NCI-H1694 treated with DMSO at 0.1 percent for 48 hours (cell line): ENCODE measurements around the gene TMCC1.
"Not testable (repeated sequence)": the region's sequence is repeated elsewhere in the genome, so short reads cannot be mapped to it uniquely, and the experiment has no call there.

Experiments
- DNase-seq: peaks from one replicate; lab custom pipeline; 2025; lab: John Stamatoyannopoulos, UW

The TMCC1 gene

GRCh38 chr3:129893581-129894070 lies at the start of gene TMCC1:
Gene TMCC1 (minus strand): TSS chr3:129893711.
- peak; percentile 74 for DNase-seq

GRCh38 chr3:129943020-129943419 lies 49.5 kb upstream of the TMCC1 start:
- no peak for DNase-seq

GRCh38 chr3:129942296-129942695 lies 48.8 kb upstream of the TMCC1 start:
- DNase-seq: peak; percentile 44

- no peak for DNase-seq
Measured at GRCh38 chr3:129940086-129940485, 46.6 kb upstream of the TMCC1 start.

DNA sequence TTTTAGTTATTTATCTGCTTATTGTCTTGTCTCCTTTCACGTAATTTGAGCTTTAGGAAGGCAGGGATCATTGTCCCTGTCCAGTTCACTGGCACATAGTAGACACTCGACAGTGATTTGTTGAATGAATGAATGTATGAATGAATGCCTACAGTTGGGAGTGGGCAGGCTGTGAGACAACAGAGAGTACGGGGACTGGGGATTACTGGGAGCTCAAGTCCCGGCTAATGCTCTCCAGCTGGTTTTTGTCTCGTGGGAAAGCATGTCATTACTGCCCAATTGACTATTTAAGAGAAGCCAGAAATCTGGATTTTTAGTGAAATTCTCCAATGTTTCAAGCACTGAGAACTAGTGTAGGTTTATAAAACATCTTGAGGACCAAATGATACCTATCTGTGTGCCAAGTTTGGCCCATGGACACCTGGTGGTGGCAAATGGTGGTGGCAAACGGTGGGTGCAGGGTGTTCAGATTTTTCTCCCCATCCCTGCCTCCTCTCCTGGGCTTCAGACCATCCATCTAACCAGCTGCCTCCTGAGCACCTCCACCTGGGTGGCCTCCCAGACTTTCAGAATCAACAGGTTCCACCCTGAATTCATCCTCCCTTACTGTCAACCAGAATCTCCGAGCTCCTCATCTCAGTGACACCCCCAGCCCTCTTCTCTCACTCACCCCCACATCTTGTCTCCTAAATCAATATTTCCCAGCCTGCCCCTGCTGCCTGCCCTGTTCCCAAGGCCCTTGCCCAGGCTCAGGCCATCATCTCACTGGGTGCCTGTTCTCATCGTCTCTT lies 44.8 kb upstream of the TMCC1 start:
- DNase-seq: no peak

GRCh38 chr3:129937717-129938116 lies 44.2 kb upstream of the TMCC1 start:
- no peak for DNase-seq

DNA sequence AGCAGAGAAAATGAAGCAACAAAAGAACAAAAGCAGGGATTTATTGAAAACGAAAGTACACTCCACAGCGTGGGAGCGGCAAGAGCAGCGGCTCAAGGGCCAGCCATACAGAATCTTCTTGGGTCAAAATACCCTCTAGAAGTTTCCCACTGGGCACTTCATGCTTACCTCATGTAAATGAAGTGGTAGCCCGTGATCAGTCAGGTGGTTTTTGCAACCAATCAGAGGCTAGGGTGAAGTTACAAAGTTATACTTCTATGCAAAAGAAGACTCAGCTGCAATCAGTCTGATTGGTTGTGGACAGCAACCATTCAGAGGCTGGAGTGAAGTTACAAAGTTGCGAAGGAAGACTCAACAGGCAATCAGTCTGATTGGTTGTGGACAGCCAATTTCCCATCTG lies 43.2 kb upstream of the TMCC1 start:
- no peak for DNase-seq

GRCh38 chr3:129934234-129935123 lies 41.0 kb upstream of the TMCC1 start:
- DNase-seq: peak; percentile 45

GRCh38 chr3:129933471-129933870 lies 40.0 kb upstream of the TMCC1 start:
- DNase-seq: no peak

DNA sequence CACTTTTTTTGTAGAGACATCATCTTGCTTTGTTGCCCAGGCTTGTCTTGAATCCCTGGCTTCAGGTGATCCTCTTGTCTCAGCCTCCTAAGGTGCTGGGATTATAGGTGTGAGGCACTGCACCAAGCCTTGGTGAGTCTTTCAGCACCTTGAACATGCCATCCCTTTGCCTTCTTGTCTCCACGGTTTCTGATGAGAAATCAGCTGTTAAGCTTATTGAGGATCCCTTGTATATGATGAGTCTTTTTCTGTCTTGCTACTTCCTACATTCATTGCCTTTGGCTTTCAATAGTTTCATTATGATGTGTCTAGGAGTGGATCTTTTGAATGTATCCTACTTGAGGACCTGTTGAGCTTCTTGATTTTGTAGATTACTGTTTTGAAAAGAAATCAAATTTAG lies 35.9 kb upstream of the TMCC1 start:
- DNase-seq: no peak

GRCh38 chr3:129927072-129927471 lies 33.6 kb upstream of the TMCC1 start:
- DNase-seq: no peak

GRCh38 chr3:129919806-129920205 lies 26.3 kb upstream of the TMCC1 start:
- DNase-seq: no peak

- DNase-seq: no peak
Measured at GRCh38 chr3:129919357-129919756, 25.8 kb upstream of the TMCC1 start.

DNA sequence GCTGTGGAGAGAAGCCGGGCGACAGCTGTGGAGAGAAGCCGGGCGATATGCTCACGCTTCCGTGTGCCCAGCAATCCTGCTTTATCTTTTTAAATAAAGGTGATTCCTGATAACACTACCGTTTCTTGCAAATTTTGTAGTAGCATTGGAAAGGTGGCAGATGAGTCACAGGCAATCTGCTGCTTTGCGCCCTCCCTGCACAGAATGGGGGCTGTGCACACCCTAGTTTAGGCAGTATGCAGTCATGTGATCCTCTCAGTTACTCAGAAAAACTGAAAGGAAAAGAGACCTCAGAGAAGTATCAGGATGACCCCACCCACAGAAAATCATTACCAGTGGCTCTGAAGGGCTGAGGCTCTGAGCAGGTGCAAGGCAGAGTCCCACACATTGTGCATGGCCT lies 24.9 kb upstream of the TMCC1 start:
- no peak for DNase-seq

DNA sequence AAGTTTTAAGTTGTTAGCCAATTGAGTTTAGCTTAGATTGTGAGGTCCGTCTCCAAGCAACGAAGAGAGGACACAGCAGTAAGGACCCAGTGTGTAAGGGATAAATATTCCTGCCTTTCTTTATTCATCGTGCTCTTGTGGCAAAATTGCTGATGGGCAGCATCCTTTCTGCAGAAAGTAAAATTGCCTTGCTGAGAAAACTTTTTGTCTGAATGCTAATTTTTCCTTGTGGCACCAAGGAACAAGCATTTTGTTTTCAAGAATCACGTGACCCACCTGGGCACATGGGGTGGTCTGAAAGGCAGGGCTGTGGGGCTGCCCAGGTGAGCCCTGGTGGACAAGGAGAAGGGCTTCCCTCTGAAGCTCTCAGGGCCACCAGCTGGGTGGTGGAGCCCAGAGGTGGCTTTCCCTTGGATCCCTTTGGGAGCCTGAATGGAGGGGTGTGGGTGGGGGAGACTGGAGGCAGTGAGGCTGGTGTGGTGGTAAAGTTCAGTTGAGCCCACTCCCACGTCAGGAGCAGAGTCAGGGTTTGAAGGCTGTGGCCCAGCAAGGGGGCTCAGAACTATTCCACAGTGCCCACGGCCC lies 24.0 kb upstream of the TMCC1 start:
- no peak for DNase-seq

- DNase-seq: no peak
Measured at GRCh38 chr3:129913618-129914017, 20.1 kb upstream of the TMCC1 start.

DNA sequence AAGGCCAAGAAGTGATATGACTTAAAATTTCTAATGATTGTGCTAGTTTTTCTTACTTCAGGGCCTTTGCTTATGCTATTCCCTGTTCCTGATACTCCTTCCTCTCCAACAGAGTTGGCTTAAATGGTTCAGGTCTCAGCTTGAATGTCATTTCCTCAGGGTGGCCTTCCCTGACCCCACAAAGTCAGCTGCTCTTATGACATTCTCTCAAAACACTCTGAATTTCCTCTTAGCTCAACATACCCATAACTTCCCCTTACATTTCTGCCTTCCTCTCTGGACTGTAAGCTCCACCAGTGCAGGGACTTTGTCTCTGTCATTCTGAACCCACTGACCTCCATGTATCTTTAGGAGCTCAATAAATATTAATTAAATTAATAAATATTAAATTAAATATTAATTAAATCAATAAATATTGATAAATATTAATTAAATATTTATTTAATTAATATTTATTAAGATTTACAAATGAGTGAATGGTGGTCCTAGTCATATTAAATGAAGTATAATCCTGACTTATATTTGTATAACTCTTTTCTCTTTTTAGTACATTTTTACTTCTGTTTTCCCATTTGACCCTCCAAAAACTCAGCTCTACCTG lies 17.9 kb upstream of the TMCC1 start:
- no peak for DNase-seq

DNA sequence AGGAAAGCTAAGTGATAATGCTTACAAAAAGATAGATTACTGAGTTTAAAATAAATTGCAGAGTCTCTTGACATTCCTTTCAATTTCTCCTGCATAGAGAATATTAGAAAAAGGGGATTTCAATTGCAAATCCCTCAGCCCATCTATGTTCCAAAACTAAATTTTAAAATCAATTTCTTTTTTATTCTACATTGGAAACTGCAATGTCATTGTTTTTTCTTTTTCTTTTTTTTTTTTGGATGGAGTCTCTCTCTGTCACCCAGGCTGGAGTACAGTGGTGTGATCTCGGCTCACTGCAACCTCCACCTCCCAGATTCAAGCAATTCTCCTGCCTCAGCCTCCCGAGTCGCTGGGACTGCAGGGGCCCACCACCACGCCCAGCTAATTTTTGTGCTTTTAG lies 15.7 kb upstream of the TMCC1 start:
- DNase-seq: not testable (repeated sequence)

- no peak for DNase-seq
Measured at GRCh38 chr3:129908417-129908816, 14.9 kb upstream of the TMCC1 start.

DNA sequence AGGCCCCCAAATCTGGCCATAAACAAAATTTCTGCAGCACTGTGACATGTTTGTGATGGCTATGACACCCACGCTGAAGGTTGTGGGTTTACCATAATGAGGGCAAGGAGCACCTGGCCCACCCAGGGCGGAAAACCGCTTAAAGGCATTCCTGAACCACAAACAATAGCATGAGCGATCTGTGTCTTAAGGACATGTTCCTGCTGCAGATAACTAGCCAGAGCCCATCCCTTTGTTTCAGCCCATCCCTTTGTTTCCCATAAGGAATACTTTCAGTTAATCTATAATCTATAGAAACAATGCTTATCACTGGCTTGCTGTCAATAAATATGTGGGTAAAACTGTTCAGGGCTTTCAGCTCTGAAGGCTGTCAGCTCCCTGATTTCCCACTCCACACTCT lies 7.8 kb upstream of the TMCC1 start:
- DNase-seq: not testable (repeated sequence)

DNA sequence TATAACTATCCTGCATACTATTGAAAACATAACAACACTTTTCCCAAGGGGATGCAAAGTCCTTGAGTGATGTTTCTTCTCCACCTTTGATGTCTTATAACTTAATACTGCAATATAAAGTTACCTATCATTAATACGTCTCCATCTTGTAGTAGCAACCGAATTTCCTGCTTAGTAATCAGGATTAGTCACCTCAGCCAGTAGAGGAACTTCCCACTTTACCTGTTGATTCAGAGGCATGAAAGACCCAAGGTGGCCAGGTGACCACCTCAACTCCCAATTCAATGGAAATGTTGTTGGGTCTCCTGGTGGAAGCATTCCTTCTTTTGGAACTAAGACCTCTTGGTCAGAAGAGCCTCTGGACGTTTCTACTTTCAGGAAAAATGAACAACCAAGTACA lies 3.5 kb upstream of the TMCC1 start:
- no peak for DNase-seq
